ENCODE data around the gene GNG14.
A peak's percentile ranks its signal among the peaks of the same experiment; 100 is the strongest.
"Not testable (repeated sequence)": the region's sequence is repeated elsewhere in the genome, so short reads cannot be mapped to it uniquely, and the experiment has no call there.

GNG14 gene

GRCh38 chr19:12696366-12697335, 8.9 kb downstream of the GNG14 start, which contains the start of gene FBXW9:
TSS of gene FBXW9 (minus strand) at chr19:12696631. CDS start at chr19:12696581, 50 bp downstream.
- peak; percentile 64 for DNase-seq (ENCODE audit: low read depth)

GRCh38 chr19:12697425-12697824, 9.6 kb downstream of the GNG14 start:
- not testable (repeated sequence) for DNase-seq (ENCODE audit: low read depth)

GRCh38 chr19:12698138-12698537, 10.3 kb downstream of the GNG14 start:
- DNase-seq (ENCODE audit: low read depth): no peak

GRCh38 chr19:12701596-12702282, 13.9 kb downstream of the GNG14 start:
- DNase-seq (ENCODE audit: low read depth): no peak

GRCh38 chr19:12703046-12703445, 15.2 kb downstream of the GNG14 start:
- DNase-seq (ENCODE audit: low read depth): no peak

GRCh38 chr19:12705169-12705568, 17.4 kb downstream of the GNG14 start:
- no peak for DNase-seq (ENCODE audit: low read depth)

GRCh38 chr19:12705654-12706331, 18.0 kb downstream of the GNG14 start:
- no peak for DNase-seq (ENCODE audit: low read depth)

GRCh38 chr19:12706332-12706718, 18.5 kb downstream of the GNG14 start:
- no peak for DNase-seq (ENCODE audit: low read depth)

- DNase-seq (ENCODE audit: low read depth): no peak
These were observed 20.8 kb downstream of the GNG14 start for GRCh38 chr19:12708641-12709040.

GRCh38 chr19:12711187-12711586, 23.4 kb downstream of the GNG14 start:
- DNase-seq (ENCODE audit: low read depth): no peak

- not testable (repeated sequence) for DNase-seq (ENCODE audit: low read depth)
These were observed 24.3 kb downstream of the GNG14 start for GRCh38 chr19:12712077-12712476.

- DNase-seq (ENCODE audit: low read depth): not testable (repeated sequence)
These were observed 25.5 kb downstream of the GNG14 start for GRCh38 chr19:12713304-12713703.

GRCh38 chr19:12715102-12715501, 27.3 kb downstream of the GNG14 start:
- DNase-seq (ENCODE audit: low read depth): no peak

GRCh38 chr19:12715929-12716328, 28.1 kb downstream of the GNG14 start:
- DNase-seq (ENCODE audit: low read depth): no peak

GRCh38 chr19:12720296-12720695, 32.5 kb downstream of the GNG14 start:
- no peak for DNase-seq (ENCODE audit: low read depth)

GRCh38 chr19:12720851-12721655, 33.3 kb downstream of the GNG14 start:
- no peak for DNase-seq (ENCODE audit: low read depth)

GRCh38 chr19:12721656-12722565, 34.1 kb downstream of the GNG14 start:
- no peak for DNase-seq (ENCODE audit: low read depth)

GRCh38 chr19:12722566-12723380, 35.0 kb downstream of the GNG14 start:
- DNase-seq (ENCODE audit: low read depth): peak; percentile 89

GRCh38 chr19:12723381-12723640, 35.5 kb downstream of the GNG14 start:
- no peak for DNase-seq (ENCODE audit: low read depth)
